HFFc6 (cell line): ENCODE measurements around the gene ITGB7. TPM values are rescaled to one million over a fixed set of nuclear protein-coding genes. Genes with fewer than 3 reads are reported as not detected.
A peak's percentile ranks its signal among the peaks of the same experiment; 100 is the strongest.

Experiments
- DNase-seq: peaks from one replicate; pipeline ENCODE4 v3.0.0-alpha.2; 2018
- H3K27ac Mint-ChIP-seq: 2 replicates; pipeline ENCODE4 v1.8.0; 2020; ENCODE audit warnings: mild to moderate bottlenecking, mixed read lengths
- H3K27me3 Mint-ChIP-seq: 2 replicates; pipeline ENCODE4 v1.8.0; 2021; ENCODE audit warnings: mild to moderate bottlenecking, moderate library complexity, mixed read lengths; ENCODE audit not compliant: insufficient read depth
- H3K36me3 Mint-ChIP-seq: 2 replicates; pipeline ENCODE4 v1.8.0; 2021; ENCODE audit warnings: low read depth, mixed read lengths
- H3K4me1 Mint-ChIP-seq: 2 replicates; pipeline ENCODE4 v1.8.0; 2020; ENCODE audit warnings: low read depth, mixed read lengths
- H3K4me3 Mint-ChIP-seq: 2 replicates; pipeline ENCODE4 v1.8.0; 2020; ENCODE audit warnings: mild to moderate bottlenecking, moderate library complexity, mixed read lengths
- H3K9me3 Mint-ChIP-seq: 2 replicates; pipeline ENCODE4 v1.8.0; 2020; ENCODE audit warnings: mild to moderate bottlenecking, mixed read lengths
- CTCF ChIP-seq: fragments of 200-600 bp; sonication (generic); IDR thresholded peaks from 2 replicates; pipeline ENCODE4 v1.5.0; 2021; ENCODE audit warnings: antibody characterized with exemption, mild to moderate bottlenecking
- total RNA-seq, 6 experiments: library from RNA; stranded (reverse); fragmentation: NEBNext Ultra II Directional; extraction: Animal tissue kit (Norgen Biotek cat#: 25700); gene quantifications; 2 replicates in 1 of 6; 3 replicates in 5 of 6; pipeline ENCODE4 v1.2.3, GENCODE V29; 2021

ITGB7 gene
- total RNA-seq, 6 experiments from 2014 or later = 0.35 to 1.5 (median 0.93) TPM

DNA sequence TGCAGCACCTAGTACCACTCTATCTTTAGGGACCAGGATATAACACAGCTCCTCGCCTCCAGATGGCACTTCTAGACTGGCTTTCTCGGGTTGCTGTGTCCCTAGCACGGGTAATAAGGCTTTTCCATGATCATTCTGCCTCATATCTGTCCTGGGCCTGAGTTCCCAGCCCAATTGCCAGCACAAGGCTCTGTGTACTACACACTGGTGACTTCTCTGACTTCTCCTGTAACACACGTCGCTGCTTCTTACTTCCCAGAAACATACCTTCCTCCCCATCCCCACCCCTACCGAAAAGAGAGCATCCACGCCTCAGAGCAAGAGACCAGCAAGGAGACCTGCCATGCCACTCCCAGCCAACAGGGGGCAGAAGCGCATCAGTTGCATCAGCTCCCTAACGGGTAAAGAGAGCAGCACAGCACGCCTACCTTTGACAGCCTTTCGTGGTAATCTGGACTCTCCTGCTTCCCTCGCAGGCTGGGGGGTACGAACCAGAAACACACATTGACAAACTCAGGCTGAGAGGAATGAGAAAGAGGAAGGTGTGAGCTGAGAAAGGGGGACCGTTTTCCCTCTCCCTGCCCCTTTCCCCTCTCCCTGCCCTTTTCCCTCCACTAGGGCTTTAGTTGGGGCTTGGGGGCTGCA is 47.7 kb downstream of the ITGB7 start:
- peak; percentile 96 for TF ChIP-seq CTCF
- no peaks in the 10 kb centered on the region; the same call in 1 of the 2 replicates for H3K27me3 Mint-ChIP-seq
- DNase-seq = peak; percentile 66
- peaks cover 13% of the 10 kb centered on the region for H3K4me1 Mint-ChIP-seq
- peaks cover 7% of the 10 kb centered on the region for H3K36me3 Mint-ChIP-seq
- H3K27ac Mint-ChIP-seq = peak overlapping the region; percentile 42; the same call in 1 of the 2 replicates
- no peaks in the 10 kb centered on the region for H3K9me3 Mint-ChIP-seq
- H3K4me3 Mint-ChIP-seq = no peak overlapping the region

DNA sequence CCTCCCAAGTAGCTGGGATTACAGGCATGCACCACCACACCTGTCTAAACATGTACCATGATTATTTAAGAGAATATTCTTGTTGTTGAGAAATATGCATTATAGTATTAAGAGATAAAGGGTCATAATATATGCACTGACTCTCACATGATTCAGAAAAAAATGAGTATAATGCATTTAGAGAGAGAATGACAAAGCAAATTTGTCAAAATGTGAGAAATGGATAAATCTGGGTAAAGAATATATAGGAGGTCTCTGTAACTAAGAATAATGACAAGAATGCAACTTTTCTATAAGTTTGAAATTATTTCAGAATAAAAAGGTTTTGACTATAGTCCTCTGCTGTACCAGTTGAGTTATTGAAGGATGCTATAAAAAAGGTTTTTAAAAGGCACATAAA is 54.7 kb downstream of the ITGB7 start:
- TF ChIP-seq CTCF = no peak
- peaks cover 5% of the 10 kb centered on the region; the same call in 1 of the 2 replicates for H3K4me1 Mint-ChIP-seq
- no peak for DNase-seq

DNA sequence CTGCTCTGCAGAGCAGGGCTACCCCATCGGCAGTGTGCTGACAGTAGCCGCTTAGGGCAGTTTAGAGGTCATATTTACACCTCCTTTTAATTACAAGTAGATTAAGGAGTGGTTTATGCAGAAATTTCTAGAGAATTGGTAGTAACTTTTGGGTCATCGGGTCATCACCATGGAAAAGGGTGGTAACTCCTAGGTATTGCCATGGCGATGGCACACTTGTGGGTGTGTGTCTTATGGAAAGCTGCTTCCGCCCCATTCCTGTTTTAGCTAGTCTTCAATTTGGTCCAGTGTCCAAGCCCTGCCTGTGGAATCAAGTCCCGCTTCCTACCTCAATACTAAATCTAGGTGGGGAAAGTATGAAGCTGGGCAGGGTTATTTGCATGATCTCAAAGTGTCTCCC is 56.0 kb downstream of the ITGB7 start:
- TF ChIP-seq CTCF = no peak
- Mint-ChIP-seq H3K9me3 (no peaks in the 10 kb centered on the region), H3K4me3 (no peak overlapping the region), H3K27me3 (no peaks in the 10 kb centered on the region), H3K36me3 (peaks cover 10% of the 10 kb centered on the region; the same call in 1 of the 2 replicates), H3K4me1 (peaks cover 5% of the 10 kb centered on the region; the same call in 1 of the 2 replicates), H3K27ac (no peak overlapping the region)
- DNase-seq = no peak

More for the DNA sequence above, 54.7 kb downstream of the ITGB7 start:
- Mint-ChIP-seq H3K36me3 (peaks cover 10% of the 10 kb centered on the region; the same call in 1 of the 2 replicates), H3K27ac (no peak overlapping the region), H3K27me3 (no peaks in the 10 kb centered on the region), H3K9me3 (no peaks in the 10 kb centered on the region), H3K4me3 (no peak overlapping the region)

DNA sequence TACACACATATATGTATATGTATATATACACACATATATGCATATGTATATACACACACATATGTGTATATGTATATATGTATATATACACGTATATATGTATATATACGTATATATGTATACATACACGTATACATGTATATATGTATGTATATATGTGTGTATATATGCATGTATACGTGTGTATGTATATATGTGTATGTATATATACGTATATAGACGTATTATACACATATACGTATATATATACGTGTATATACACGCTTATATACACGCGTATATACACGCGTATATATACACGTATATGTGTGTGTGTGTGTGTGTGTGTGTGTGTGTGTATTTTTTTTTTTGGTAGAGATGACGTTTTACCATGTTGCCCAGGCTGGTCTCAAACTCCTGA is 59.4 kb downstream of the ITGB7 start:
- Mint-ChIP-seq H3K36me3 (no peaks in the 10 kb centered on the region), H3K4me3 (no peak overlapping the region), H3K27me3 (peaks cover 1% of the 10 kb centered on the region; the same call in 1 of the 2 replicates), H3K9me3 (no peaks in the 10 kb centered on the region), H3K4me1 (no peaks in the 10 kb centered on the region; the same call in 1 of the 2 replicates), H3K27ac (no peak overlapping the region)
- TF ChIP-seq CTCF = no peak
- DNase-seq = no peak

DNA sequence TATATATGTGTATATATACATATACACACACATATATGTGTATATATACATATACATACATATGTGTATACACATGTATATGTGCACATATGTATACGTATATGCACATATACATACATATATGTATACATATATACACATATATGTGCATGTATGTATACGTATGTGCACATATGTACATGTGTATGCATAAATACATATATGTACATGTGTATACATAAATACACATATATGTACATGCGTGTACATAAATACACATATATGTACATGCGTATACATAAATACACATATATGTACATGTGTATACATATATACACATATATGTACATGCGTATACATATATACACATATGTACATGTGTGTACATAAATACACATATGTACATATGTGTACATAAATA is 59.9 kb downstream of the ITGB7 start:
- Mint-ChIP-seq H3K9me3 (no peaks in the 10 kb centered on the region), H3K4me1 (no peaks in the 10 kb centered on the region; the same call in 1 of the 2 replicates), H3K27me3 (peaks cover 1% of the 10 kb centered on the region; the same call in 1 of the 2 replicates), H3K36me3 (no peaks in the 10 kb centered on the region), H3K4me3 (no peak overlapping the region), H3K27ac (no peak overlapping the region)
- DNase-seq = no peak
- TF ChIP-seq CTCF = no peak
